ENCODE measurements around the gene RAD52.
"Not testable (repeated sequence)": the region's sequence is repeated elsewhere in the genome, so short reads cannot be mapped to it uniquely, and the experiment has no call there.

Gene RAD52

DNA sequence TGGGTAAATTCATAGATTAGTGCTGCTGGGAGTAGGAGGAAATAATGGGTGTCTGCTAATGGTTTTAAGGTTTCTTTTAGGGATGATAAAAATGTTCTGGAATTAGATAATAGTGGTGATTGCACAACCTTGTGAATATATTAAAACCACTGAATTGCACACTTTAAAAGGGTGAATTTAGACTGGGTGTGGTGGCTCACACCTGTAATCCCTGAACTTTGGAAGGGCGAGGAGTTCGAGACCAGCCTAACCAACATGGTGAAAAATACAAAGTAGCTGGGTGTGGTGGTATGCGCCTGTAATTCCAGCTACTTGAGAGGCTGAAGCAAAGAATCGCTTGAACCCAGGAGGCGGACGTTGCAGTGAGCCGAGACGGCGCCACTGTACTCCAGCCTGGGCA is 1.3 kb downstream of the RAD52 start:
- DNase-seq (ENCODE audit: insufficient read length, low spot score) (no peak), FAIRE-seq (no peak)
- TF ChIP-seq, protein P1, sequence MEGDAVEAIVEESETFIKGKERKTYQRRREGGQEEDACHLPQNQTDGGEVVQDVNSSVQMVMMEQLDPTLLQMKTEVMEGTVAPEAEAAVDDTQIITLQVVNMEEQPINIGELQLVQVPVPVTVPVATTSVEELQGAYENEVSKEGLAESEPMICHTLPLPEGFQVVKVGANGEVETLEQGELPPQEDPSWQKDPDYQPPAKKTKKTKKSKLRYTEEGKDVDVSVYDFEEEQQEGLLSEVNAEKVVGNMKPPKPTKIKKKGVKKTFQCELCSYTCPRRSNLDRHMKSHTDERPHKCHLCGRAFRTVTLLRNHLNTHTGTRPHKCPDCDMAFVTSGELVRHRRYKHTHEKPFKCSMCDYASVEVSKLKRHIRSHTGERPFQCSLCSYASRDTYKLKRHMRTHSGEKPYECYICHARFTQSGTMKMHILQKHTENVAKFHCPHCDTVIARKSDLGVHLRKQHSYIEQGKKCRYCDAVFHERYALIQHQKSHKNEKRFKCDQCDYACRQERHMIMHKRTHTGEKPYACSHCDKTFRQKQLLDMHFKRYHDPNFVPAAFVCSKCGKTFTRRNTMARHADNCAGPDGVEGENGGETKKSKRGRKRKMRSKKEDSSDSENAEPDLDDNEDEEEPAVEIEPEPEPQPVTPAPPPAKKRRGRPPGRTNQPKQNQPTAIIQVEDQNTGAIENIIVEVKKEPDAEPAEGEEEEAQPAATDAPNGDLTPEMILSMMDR (IDR thresholded peaks at IDR 0.05; ENCODE audit: insufficient read depth, missing control alignments) = no peak

DNA sequence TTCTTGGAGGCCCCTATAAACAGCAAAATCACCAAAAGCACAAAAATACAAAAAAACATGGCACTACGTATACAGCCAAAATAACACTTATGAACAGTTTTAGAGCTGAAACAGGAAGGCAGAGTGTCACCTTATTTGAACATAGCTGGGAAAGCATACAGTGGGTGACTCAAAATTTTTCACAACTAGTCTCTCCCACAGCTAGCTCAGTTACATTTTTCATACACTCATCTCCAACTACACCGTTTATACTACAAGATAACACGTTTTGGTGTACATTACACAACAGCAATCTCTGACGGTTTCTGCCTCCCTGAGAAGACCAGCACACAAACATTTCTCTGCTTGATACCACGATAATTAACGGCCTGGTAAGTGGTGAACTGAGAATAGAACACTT is 2.9 kb downstream of the RAD52 start:
- FAIRE-seq = no peak
- no peak for DNase-seq (ENCODE audit: insufficient read length, low spot score)
- TF ChIP-seq, protein P1 (IDR thresholded peaks at IDR 0.05; ENCODE audit: insufficient read depth, missing control alignments) = no peak

DNA sequence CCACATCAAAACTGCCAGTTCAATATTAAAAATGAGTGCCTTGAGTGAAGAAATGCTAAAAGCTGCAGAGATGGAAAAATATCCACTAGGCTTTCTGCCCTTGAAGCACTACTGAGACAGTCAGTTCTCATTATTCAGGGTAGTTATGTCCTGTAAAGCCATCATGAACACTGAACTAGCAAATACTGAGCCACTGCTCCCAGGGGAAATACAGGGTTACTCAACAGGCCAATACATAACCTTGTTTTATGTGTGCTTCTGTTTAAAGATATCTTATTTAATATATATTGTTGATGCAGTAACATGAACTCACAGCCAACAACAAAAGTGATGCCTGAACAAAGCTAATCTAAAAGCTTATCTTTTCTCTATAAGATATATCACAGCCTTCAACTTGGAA is 3.3 kb downstream of the RAD52 start:
- TF ChIP-seq, protein P1 (IDR thresholded peaks at IDR 0.05; ENCODE audit: insufficient read depth, missing control alignments) = no peak
- no peak for DNase-seq (ENCODE audit: insufficient read length, low spot score)
- FAIRE-seq = no peak

DNA sequence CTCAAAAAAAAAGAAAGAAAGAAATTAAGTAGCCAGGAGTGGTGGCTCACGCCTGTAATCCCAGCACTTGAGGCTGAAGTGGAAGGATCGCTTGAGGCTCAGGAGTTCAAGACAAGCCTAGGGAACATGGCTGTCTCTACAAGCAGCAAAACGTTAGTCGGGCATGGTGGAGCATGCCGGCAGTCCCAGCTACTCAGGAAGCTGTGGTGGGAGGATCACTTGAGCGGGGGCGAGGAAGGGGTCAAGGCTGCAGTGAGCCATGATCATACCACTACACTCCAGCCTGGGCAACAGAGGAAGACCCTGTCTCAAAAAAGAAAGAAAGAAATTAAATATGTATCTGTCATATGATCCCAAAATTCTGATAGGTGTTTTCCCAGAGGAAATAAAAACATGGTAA is 5.3 kb downstream of the RAD52 start:
- TF ChIP-seq, protein P1 (IDR thresholded peaks at IDR 0.05; ENCODE audit: insufficient read depth, missing control alignments) = no peak
- FAIRE-seq = no peak

DNA sequence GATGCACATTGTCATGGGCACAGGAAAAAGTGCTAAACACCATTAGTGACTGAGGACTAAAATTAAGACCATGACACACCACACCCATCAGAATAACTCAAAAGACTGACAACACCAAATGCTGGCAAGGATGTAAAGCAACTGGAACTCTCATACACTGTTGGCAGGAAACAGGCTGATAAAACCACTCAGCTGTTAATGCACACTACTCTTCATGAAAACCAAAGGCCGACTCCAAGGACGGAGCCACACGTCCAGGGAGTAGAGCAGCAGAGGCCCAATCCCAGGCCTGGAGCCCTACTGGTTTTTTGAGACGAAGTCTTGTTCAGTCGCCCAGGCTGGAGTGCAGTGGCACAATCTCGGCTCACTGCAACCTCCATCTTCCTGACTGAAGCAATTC is 6.4 kb downstream of the RAD52 start:
- TF ChIP-seq, protein P1 (IDR thresholded peaks at IDR 0.05; ENCODE audit: insufficient read depth, missing control alignments) = no peak
- FAIRE-seq (no peak), DNase-seq (ENCODE audit: insufficient read length, low spot score) (no peak)

More for the DNA sequence above, 5.3 kb downstream of the RAD52 start:
- DNase-seq (ENCODE audit: insufficient read length, low spot score) = no peak

DNA sequence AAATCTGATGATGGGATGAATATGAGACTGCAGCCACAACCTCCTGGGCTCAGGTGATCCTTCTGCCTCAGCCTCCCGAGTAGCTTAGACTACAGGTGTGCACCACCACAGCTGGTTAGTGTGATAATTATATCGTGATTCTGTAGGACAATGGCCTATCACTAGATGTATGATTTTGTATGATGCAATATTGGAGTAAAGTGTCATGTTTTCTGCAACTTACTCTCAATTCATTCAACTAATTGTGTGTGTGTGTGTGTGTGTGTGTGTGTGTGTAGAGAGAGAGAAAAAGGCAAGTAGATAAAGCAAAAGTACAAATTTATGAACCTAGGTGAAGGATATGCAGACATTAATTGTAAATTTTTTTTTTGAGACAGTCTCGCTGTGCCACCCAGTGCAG is 10.7 kb downstream of the RAD52 start:
- DNase-seq (ENCODE audit: insufficient read length, low spot score) = no peak
- TF ChIP-seq, protein P1 (IDR thresholded peaks at IDR 0.05; ENCODE audit: insufficient read depth, missing control alignments) = no peak
- no peak for FAIRE-seq

DNA sequence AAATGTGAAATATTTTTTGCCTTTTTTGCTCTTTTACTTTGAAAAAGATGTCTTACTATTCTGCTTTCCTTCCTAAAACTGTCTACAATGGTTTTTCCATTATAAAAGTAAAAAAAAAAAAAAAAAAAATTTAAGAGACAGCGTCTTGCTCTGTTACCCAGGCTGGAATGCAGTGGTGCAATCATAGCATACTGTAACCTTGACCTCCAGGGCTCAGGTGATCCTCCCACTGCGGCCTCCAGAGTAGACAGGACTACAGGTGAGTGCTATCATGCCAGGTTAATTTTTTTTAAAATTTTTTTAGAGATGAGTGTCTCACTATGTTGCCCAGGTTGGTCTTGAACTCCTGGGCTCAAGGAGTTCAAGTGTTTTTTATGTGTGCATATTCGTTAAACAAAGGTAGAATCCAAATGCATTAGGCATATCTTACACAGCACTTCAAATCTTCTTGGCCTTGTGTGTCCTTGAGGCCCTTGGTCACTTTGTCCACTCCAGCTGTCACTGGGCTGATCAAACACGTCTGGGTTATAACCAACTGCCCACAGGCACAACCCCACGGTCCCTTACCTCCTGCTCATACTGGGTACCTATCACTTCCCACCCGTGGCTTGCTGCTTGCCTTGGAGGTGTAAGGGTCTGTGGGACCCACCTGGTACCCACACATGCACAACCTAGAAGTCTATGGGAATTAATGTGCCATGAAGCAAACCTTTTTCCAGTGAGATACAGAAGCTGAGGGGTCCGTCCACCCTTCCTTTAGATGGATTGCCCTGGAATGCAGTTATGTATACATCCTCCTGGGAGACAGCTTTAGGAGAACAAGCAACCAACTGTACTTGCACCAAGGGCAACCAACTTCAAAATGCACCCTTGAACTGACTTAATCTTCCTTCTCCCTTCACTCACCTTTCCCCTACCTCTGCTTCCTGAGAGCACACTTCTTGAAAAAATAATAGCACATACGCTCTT is 12.8 kb downstream of the RAD52 start:
- FAIRE-seq (no peak), DNase-seq (ENCODE audit: insufficient read length, low spot score) (no peak)
- TF ChIP-seq, protein P1 (IDR thresholded peaks at IDR 0.05; ENCODE audit: insufficient read depth, missing control alignments) = no peak

DNA sequence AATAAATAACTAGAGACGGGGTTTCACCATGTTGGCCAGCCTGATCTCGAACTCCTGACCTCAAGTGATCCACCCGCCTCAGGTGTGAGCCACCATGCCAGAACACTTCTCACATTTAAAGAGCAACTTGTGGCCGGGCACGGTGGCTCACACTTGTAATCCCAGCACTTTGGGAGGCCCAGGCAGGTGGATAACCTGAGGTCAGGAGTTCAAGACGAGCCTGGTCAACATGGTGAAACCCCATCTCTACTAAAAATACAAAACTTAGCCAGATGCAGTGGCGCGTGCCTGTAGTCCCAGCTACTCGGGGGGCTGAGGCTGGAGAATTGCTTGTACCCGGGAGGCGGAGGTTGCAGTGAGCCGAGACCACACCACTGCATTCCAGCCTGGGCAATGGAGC is 13.6 kb downstream of the RAD52 start:
- not testable (repeated sequence) for FAIRE-seq

More for the DNA sequence above, 13.6 kb downstream of the RAD52 start:
- not testable (repeated sequence) for DNase-seq (ENCODE audit: insufficient read length, low spot score)
